Retinal pigment epithelial cell (primary cell): ENCODE results near the gene TDRD3.

Experiments used
- DNase-seq: peaks from one replicate; pipeline ENCODE4 v3.0.0-alpha.2; 2010; ENCODE audit warnings: low read depth
- H3K4me3 ChIP-seq: 2 replicates; pipeline ENCODE4 v1.5.1; 2011; ENCODE audit warnings: mild to moderate bottlenecking, low read length, control low read depth, moderate library complexity
- TF ChIP-seq, protein P1 (sequence below): conservative IDR thresholded peaks from 2 replicates; pipeline ENCODE4 v1.5.1; 2011; ENCODE audit warnings: low read depth, low read length, control low read depth, inconsistent platforms

The TDRD3 gene

DNA sequence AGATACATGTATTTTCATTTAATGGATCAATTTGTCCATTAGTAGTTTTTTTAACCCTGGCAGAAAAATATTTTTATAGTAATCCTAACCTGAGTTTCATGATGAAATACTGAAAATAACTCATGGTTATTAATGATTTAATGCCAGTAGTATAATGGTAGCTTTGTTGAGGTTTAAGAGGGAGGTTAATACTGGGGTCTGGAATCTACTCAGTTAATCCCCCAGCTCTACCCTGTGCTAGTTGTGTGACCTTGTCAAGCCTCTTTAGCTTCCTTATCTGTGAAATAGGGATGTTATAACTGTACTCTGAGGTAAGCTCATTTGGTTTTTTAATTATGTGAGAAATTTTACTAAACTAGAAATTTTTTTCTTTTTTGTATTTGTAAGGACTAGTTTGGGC, 122.5 kb downstream of the TDRD3 start:
- TF ChIP-seq, protein P1, sequence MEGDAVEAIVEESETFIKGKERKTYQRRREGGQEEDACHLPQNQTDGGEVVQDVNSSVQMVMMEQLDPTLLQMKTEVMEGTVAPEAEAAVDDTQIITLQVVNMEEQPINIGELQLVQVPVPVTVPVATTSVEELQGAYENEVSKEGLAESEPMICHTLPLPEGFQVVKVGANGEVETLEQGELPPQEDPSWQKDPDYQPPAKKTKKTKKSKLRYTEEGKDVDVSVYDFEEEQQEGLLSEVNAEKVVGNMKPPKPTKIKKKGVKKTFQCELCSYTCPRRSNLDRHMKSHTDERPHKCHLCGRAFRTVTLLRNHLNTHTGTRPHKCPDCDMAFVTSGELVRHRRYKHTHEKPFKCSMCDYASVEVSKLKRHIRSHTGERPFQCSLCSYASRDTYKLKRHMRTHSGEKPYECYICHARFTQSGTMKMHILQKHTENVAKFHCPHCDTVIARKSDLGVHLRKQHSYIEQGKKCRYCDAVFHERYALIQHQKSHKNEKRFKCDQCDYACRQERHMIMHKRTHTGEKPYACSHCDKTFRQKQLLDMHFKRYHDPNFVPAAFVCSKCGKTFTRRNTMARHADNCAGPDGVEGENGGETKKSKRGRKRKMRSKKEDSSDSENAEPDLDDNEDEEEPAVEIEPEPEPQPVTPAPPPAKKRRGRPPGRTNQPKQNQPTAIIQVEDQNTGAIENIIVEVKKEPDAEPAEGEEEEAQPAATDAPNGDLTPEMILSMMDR = no peak
- DNase-seq = peak; percentile 62
- no peak overlapping the region for H3K4me3 ChIP-seq

GRCh38 chr13:60520902-60521569, 124.0 kb downstream of the TDRD3 start:
- no peak for DNase-seq
- H3K4me3 ChIP-seq = no peak overlapping the region
- TF ChIP-seq, protein P1 = no peak

DNA sequence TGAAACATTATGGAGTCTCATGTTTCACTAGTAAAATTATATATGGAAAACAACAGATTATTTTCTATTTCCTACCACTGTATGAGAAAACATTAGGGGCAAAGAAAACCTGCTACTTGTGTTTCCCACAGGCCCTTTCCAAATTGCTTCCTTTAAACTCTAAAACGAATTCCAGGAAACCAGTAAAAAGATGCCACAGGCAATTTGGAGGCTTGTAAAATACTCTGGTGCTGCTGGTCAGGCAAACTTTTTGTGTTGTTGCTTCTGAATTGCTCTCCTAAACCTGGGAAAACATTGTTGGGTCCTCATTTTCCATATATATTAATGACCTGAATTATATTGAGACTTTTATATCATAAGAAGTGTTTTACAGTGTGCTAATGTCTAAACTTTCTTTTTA, 141.5 kb downstream of the TDRD3 start:
- TF ChIP-seq, protein P1 = no peak
- DNase-seq = no peak
- no peak overlapping the region for H3K4me3 ChIP-seq

- TF ChIP-seq, protein P1 = no peak
- DNase-seq = no peak
- H3K4me3 ChIP-seq = no peak overlapping the region
Observed at GRCh38 chr13:60540276-60540675, 143.3 kb downstream of the TDRD3 start.

- TF ChIP-seq, protein P1 = no peak
- no peak for DNase-seq
- H3K4me3 ChIP-seq = no peak overlapping the region
Observed at GRCh38 chr13:60562096-60562780, 165.2 kb downstream of the TDRD3 start.

- TF ChIP-seq, protein P1 = no peak
- DNase-seq = no peak
- no peak overlapping the region for H3K4me3 ChIP-seq
Observed at GRCh38 chr13:60571571-60571970, 174.6 kb downstream of the TDRD3 start.

- TF ChIP-seq, protein P1 = no peak
- no peak for DNase-seq
Observed at GRCh38 chr13:60572003-60572798, 175.2 kb downstream of the TDRD3 start.

More at GRCh38 chr13:60572003-60572798, 175.2 kb downstream of the TDRD3 start:
- no peak overlapping the region for H3K4me3 ChIP-seq
